Stimulated activated CD8-positive, alpha-beta memory T cell treated with anti-CD3 and anti-CD28 coated beads, Interleukin-15, amount 100 ng/mL, for 4 hours (primary cell): ENCODE results near the gene EEFSEC.

Experiments
- DNase-seq, 2 donors: peaks; one replicate each; pipeline ENCODE4 v3.0.0-alpha.2; 2020; ENCODE audit warnings: low read depth in 2 of 2

Gene EEFSEC

GRCh38 chr3:128392818-128393544 is 239.7 kb downstream of the EEFSEC start:
- DNase-seq, result no peak

GRCh38 chr3:128394033-128394432 is 240.8 kb downstream of the EEFSEC start:
- DNase-seq, result no peak

- DNase-seq, result no peak
These were observed 241.8 kb downstream of the EEFSEC start for GRCh38 chr3:128395046-128395445.

GRCh38 chr3:128395500-128396162 is 242.3 kb downstream of the EEFSEC start:
- DNase-seq, result no peak

GRCh38 chr3:128397484-128397883 is 244.2 kb downstream of the EEFSEC start:
- DNase-seq, result no peak

- DNase-seq, result no peak
These were observed 245.3 kb downstream of the EEFSEC start for GRCh38 chr3:128398586-128398985.

GRCh38 chr3:128399221-128399915 is 246.1 kb downstream of the EEFSEC start:
- DNase-seq, result no peak

GRCh38 chr3:128400671-128401070 is 247.4 kb downstream of the EEFSEC start:
- no peak for DNase-seq

- DNase-seq, result no peak
These were observed 249.0 kb downstream of the EEFSEC start for GRCh38 chr3:128402319-128402718.

GRCh38 chr3:128402998-128403397 is 249.7 kb downstream of the EEFSEC start:
- no peak for DNase-seq

GRCh38 chr3:128404276-128405068 is 251.2 kb downstream of the EEFSEC start:
- DNase-seq, result no peak

GRCh38 chr3:128405554-128406277 is 252.4 kb downstream of the EEFSEC start:
- DNase-seq, result no peak

- DNase-seq, result no peak
These were observed 254.0 kb downstream of the EEFSEC start for GRCh38 chr3:128407247-128407646.

GRCh38 chr3:128408012-128408692 is 254.9 kb downstream of the EEFSEC start:
- DNase-seq, result no peak

- no peak for DNase-seq
These were observed 255.7 kb downstream of the EEFSEC start for GRCh38 chr3:128408693-128409623.

- DNase-seq, result no peak
These were observed 256.6 kb downstream of the EEFSEC start for GRCh38 chr3:128409624-128410581.

- DNase-seq, result no peak
These were observed 257.6 kb downstream of the EEFSEC start for GRCh38 chr3:128410669-128411573.
